Inferior parietal cortex (tissue), 1 donor: Measurements from ENCODE around the gene EPAS1.

Experiments used
- DNase-seq: peaks from one replicate; pipeline ENCODE4 v3.0.0-alpha.2; 2016; ENCODE audit errors: extremely low spot score

EPAS1 gene

DNA sequence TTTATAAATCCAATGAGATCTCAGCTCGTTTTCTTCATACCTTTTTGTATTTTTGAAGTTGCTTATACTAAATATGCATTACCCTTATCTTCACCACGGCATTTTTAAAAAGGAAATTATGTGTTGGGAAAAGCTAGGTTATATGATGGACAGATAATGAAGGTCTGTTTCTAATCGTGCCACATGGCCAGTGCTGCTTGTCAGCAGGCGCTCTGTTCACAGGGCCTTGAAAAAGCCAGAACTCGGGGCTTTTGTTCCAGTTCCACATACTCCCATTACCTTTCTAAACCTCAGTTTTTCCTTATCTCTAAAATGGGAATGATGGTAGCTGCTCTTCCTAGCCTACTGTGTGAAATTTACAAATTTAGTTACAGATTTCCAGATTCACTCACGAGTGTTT, 42.0 kb downstream of the EPAS1 start:
- DNase-seq = no peak

- peak; percentile 39 for DNase-seq
These were observed 42.7 kb downstream of the EPAS1 start for GRCh38 chr2:46339676-46340459.

DNA sequence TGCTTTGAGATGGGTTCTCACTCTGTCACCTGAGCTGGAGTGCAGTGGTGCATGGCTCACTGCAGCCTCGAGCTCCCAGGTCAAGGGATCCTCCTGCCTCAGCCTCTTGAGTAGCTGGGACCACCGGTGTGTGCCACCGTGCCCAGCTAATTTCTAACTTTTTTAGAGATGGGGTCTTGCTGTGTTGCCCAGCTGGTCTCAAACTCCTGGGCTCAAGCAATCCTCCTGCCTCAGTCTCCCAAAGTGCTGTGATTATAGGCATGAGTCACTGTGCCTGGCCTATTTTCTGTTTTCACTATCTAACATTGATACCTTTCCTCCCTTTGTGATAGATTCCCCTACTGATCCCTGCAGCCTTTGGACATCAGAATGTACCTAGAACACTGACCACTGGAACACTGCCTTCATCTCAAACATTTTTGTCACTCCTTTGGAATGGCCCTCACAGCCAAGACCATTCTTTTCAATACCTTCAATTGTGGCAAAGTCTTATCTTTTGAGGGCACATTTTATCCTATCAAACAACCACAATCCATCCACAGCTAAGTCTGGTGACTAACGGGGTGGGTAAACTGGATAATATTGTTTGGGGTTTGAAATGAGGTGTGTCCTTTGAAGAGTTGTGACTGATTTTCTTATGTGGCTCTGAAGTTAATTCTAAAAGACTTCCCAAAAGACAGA, 43.7 kb downstream of the EPAS1 start:
- DNase-seq = no peak

GRCh38 chr2:46342566-46343315, 45.5 kb downstream of the EPAS1 start:
- no peak for DNase-seq

DNA sequence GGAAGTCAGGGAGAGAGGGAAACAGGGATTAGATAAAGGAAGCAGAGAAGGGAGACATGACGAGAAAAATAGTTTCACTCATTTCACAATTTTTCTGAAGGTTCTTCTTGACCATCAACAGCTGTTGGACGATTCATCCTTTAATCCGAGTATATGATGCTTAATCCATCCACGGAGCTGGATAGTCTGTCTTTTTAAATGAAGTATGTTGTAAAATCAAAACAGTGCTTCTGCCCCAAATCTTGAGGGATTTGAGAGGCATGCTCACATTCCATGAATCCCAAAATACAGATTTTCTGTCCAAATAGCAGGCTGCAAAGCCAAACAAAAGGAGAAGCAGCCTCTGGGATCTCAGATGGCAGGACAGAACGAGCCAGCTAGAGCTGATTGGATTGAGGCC, 47.5 kb downstream of the EPAS1 start:
- DNase-seq = no peak

DNA sequence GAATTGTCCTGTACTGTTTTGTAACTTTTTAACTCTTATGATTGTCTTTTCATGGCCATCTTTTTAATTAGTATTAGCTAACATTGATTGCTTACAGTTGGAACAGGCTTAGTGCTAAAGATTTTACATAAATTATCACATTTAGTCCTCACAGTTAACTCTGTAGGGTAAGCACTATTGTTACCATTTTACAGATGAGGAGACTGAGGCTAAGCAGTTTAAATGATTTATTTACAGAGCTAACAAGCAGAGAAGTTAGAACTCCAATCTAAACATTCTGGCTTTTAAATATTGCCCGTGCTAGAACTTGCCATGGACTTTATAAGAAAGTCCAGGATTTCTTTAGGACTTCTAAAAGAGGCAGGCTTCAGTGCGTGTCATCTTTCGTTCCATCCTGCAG, 48.6 kb downstream of the EPAS1 start:
- no peak for DNase-seq

GRCh38 chr2:46346719-46347118, 49.5 kb downstream of the EPAS1 start:
- no peak for DNase-seq

DNA sequence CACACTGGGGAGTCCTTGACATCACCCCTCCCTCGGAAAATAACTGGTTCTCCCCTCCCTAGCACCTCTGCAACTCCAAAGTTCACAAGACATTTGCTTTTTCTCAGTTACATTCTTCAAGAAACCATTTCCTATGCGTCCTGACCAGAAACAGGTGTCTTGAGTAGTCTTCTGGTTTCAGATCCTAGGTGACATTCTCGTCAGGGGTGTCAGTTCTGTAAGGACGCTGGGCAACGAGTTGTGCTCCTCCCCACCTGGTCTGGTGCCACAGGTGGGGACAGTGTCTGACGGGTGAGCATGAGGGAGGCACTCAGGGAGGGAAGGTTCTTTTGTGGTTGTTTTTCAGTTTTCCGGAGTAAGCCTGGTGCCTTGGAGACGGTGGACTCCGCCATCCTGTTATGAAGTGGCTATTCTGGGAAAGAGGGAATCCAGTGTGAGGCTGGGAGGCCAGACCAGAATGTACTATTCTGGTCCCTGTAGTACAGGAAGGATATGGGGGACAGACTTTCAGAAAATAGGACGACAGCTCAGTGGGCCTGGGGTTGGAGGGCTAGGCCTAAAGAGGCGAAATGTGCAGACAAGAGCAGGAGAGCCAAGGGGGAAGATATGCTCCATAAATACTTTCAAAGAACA, 50.6 kb downstream of the EPAS1 start:
- DNase-seq = no peak

GRCh38 chr2:46349115-46349547, 51.9 kb downstream of the EPAS1 start:
- no peak for DNase-seq

GRCh38 chr2:46350029-46350689, 53.0 kb downstream of the EPAS1 start:
- DNase-seq = no peak

DNA sequence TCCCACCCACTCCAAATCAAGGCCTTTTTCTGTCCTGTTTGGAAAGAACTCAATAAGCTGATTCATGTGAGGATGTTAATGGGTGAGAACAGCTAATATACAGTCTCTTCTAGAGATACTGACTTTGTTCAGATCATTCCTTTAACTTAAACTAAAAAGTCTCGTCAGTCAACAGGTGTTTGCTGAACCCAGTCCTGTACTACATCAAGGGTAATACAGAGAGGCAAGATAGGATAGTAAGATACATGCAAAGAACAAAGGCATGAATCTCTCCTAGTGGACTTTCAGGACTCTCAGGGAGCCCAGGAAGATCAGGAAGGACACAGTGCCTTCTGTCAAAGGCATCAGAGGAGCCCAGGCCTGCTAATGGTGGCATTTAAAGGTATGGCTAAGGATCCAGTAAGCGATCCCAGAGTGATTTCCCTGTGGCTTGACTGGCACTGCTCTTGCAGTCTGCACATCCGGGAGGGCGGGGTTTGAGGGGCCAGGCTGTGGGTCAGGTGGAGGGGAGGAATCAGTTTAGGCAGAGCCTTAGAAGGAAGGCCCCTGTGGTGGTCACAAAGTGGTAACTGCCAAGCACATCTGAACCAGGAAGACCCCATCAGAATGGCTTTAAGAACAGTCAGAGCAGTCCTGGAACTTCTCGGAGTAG, 54.0 kb downstream of the EPAS1 start:
- DNase-seq = no peak

DNA sequence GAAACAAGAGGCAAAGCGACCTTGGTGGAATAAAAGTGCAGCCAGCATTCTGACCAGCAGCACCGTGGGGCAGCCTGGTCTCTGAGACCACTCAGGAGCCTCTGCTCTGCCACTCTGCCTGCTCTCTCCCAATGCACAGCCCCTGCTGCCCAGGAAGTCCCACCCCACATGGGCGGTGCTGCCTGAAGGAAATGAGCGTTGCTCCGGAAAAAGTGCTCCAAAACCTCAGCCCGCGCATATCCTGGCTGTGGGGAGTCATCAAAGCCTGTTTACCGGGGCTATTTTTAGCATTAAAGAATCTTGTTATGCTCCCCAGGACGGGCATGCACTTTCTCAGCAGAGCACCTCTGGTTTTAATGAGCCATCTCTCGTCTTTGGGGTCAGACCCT, 54.5 kb downstream of the EPAS1 start:
- DNase-seq = no peak

DNA sequence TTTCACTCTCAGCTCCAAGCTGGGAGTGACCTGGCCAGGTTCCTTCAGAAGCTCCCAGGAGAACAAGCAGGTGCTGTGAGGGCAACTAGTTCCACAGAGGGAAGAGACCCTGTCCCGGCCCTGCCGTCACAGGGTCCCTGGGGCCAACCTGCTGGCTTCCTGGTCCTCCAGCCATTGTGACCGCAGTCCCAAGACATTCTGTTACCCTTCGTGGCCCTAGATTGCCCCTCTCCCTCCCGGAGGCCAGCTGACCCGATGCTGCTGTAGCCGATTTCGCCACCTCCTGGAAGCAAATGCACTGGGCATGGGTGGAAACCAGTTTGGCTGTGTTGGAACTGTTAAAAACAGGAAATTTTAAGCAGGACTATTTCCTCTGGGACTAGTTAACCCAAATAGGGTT, 55.4 kb downstream of the EPAS1 start:
- no peak for DNase-seq

DNA sequence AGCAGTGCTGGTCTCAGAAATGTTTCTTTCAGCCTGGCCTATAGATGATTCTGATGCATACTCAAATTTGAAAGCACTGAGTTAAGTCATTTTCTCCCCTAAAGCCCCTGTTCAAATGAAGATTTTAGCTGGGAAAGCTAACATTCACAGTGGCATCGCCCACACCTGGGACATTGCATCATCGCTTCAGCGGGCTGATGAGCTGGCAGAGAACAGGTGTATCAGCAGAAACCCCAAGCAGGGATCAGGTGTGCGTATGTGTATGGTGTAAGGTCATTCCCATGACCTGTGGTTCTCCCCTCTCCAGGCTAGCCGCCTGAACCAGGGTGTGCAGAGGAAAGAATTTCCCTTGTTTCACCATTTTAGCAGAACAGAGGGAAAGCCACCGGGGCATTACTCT, 56.3 kb downstream of the EPAS1 start:
- no peak for DNase-seq

- no peak for DNase-seq
These were observed 58.5 kb downstream of the EPAS1 start for GRCh38 chr2:46355756-46356155.

DNA sequence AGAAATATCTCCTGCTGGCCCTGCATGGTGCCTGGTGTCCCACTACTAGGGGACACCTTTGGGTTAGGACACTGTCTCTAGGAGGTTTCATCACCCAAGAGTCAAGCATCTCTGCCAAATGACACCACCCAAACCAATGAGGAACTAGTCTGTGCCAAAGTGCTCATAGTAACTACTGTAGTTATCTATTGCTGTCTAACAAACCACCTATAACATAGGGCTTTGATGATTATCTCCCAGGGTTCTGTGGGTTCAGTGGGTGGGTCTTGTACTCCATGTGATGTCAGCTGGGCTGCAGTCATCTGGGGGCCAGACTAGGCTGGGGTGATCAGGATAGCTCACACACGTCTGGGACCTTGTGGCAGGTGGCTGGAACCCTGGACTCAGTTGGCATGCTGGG, 59.8 kb downstream of the EPAS1 start:
- DNase-seq = no peak

DNA sequence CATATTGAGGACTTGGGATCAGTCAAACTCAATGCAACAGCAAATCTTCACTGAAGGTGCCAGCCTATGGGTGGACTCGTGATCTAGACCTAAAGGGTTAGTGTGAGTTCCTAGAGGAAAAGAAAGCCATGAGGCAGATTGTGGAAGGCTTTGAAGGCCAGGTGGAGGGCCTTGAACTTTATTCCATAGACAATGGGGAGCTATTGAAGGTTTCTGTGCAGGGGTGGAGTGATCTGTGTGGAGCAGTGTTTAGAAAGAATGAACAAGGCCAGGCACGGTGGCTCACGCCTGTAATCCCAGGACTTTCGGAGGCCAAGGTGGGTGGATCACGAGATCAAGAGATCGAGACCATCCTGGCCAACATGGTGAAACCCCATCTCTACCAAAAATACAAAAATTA, 61.5 kb downstream of the EPAS1 start:
- no peak for DNase-seq

DNA sequence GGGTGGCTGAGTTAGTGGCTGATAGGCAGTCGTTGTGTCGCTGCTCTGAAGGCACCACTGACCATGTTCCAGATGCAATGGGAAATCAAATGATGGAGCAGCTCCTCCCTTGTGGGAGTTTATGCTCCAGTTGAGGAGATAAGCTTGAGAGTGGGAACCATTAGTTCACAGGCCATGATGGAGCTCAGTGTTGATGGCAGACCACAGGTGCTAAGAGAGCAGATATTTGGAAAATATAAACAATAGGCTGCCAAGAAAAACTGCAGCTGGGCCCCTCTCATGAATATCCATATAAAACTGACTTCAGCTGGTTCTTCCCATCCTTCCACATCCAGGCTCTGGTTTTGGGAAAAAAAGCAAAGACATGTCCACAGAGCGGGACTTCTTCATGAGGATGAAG, 63.1 kb downstream of the EPAS1 start:
- no peak for DNase-seq

DNA sequence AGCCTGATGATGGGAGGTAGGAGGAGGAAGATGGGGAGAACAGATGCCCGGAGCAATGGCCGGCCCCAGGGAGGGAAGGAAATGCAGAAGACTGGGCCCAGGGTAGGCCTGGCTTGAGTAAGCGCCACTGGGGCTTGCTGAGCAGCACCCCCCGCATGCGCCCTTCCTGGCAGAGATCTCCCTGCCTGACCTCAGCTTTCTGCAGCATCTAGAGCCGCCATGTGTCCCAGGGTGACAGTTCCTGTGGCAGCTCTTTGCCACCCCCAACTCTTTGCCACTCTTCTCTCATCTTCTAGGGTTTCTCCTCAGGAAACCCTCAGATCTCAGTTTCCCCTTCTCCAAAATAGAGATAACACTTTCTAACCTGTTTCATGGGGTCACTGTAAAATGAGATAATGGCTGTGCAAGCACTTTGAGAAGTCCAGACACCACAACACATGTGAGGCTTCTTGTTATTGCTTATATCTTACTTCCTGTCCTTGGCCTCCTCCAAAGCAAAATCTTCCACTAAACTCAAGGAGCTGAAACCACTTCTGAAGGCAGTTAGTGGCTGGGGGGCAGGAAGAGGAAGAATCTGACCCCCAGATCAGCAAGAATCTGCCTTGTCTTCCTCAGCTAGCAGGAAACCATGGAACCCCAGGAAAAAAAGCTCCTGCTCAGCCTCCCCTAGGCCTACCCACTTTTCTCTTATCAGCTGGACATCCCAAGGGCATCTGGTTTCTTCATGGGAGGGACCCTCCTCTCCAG, 64.9 kb downstream of the EPAS1 start:
- DNase-seq = no peak

GRCh38 chr2:46362667-46363012, 65.4 kb downstream of the EPAS1 start:
- DNase-seq = no peak
